HG02870 (cell line): Measurements from ENCODE around the gene TMEM258.

Experiments
- ATAC-seq: cut with Tn5 transposase; IDR thresholded peaks from one replicate; pipeline ENCODE4 v1.9.1; 2021; ENCODE audit warnings: mild to moderate bottlenecking, moderate library complexity; ENCODE audit not compliant: unreplicated experiment

The TMEM258 gene

DNA sequence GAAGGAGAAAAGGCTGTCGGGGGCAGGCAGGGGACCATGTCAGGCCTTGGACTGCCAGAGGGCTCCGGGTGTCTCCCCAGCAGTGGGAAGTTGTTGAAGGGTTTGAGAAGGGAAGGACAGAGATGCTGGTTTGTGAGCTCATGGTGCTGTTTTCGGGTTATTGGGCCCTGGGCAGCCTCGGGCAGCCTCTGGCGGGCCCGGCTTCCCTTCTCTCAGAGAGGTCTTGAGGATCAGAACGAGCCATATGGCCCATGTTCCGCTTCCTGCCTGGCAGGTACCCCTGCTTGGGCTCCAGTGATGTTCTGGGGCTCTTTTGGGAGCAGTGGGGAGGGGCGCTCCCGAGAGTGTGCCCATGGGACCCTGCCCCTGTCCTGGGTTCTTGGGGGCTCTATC is 30.2 kb downstream of the TMEM258 start:
- ATAC-seq = no peak

GRCh38 chr11:61761440-61762222 is 30.8 kb downstream of the TMEM258 start:
- ATAC-seq = no peak

DNA sequence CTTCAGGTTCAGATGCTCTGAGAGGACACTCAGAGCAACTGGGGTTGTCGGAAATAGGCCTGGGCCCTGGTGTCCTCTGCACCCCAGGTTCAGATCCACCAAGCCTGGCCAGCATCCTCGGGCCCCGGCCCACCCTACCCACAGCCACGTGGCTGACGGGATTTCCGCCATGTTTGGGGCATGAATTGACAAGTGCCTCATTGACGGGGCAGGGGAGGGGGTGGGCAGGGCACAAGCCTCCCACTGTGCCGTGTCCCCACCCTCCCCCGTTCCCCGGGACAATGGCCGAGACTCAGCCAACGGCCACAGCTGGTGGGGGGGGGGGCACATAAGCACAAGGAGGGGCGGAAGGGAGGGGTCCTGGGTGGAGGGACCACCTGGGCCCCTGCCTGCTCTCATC is 31.5 kb downstream of the TMEM258 start:
- ATAC-seq = no peak

DNA sequence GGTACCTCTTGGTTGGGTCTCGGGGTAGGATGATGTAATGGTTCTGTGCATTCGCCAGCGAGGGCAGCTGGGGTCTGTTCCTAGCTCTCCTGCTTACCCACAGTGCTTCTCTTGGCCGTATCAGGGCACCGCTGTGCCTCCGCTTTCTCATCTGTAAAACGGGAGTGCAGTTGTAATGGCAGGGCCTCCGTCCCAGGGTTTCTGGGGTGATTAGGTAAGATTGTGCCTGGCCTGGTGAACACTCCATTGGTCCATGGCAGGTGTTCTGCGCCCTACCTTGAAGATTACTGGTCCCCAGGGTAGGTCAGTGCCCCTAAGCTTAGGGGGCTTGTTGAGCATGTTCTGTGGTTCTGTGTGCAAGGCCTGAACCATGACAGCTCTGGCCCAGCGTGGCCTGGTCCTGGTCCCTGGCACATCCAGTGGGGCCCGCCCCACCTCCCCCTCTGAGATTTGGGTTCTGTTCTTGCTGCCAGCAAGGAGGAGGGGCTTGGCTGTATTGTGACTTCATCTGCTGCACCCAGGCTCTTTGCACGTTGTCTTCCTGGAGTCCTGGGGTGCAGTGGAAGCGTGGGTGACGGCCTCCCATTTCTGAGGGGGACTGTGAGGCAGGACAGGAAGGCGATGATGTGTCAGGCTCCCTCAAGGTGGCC is 35.1 kb downstream of the TMEM258 start:
- no peak for ATAC-seq

DNA sequence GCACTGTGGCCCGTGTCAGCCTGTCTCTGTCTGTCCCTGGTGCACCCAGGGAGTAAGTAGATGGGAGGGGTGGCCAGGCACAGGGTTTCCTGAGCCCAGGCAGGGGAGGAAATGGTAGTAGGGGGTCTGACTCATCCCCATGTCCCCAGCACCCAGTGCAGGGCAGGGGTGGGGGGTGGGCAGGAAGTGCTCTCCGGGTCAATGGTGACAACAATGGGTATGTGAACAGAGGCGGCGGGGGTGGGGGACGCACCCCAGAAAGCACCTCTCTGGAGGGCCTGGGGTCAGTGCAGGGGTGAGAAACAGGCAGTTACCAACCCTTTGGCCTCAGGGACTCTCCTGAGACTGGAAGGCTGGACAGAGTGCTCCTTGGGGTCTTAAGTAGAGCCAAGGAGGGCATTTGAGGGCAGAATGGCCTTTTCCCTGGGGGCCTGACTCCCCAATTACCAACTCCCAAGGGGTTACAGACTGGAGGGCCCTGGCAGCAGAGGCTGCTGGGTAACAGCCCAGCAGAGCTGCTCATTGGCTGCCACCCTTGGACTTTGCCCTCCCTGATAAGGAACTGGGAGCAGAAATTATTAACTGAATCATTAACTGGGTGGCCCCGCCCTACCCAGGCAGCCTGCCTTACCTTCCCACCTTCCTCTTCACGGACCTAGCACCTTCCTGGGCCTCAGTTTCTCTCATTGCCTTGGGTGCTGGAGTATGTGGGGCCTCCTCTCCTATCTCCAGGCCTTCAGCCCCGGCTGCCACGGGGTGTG is 35.8 kb downstream of the TMEM258 start:
- ATAC-seq = no peak

GRCh38 chr11:61756147-61756451 is 36.3 kb downstream of the TMEM258 start:
- ATAC-seq = no peak

GRCh38 chr11:61754534-61755482 is 37.6 kb downstream of the TMEM258 start:
- ATAC-seq = no peak

GRCh38 chr11:61753672-61754071 is 38.7 kb downstream of the TMEM258 start:
- no peak for ATAC-seq

- no peak for ATAC-seq
Observed at GRCh38 chr11:61752925-61753521, 39.4 kb downstream of the TMEM258 start.

DNA sequence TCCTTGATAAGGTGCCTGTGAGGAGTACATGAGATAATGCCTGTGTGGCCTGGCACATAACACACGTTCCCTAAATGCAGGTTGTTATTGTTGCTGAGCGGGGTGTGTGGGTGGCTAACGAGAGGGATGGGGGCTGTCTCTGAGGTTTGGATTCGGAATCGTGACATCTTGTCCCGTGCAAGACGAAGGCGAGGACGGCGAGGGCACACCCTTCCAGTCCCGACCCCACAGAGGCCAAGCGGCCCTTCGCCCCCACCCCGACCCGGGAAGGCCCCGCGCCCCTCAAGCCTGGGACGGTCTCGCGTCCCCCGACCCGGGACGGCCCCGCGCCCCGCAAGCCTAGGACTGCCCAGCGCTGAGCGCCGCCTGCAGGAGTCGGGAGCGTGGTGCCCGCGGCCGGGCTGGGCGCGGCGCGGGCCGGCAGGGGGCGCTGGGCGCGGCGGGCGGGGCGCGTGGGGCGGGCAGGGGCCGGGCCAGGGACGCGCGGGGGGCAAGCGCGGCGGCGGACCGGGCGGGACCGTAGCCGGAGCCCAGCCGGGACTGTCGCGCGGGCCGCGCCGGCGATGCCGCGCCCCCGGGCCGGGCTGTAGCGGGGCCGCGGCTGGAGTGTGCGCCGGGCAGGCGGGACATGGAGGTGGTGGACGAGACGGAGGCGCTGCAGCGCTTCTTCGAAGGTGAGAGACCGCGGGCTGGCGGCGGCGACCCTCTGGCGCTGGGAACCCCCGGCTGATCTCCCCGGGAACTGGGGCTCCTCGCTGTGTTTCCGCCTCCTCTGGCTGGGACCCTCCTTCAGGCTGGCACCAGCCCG is 40.1 kb downstream of the TMEM258 start, which contains the start of gene MYRF:
MYRF (plus strand) TSS at position 520 of the 808 bp plus-strand sequence; CDS start at position 629, 109 bp downstream.
- ATAC-seq = no peak

DNA sequence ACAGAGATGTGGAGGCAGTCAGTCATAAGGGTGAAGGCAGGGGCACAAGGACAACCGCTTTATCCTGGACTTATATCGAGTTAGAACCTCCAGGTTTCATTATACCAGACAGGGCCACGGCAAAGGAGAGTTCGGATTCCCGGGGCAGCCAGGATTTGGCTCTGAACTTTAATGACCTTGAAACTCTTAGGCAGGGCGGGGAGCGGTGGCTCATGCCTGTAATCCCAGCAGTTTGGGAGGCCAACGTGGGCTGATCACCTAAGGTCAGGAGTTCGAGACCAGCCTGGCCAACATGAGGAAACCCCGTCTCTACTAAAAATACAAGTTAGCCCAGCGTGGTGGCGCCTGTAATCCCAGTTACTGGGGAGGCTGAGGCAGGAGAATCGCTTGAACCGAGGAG is 41.0 kb downstream of the TMEM258 start:
- ATAC-seq = no peak

GRCh38 chr11:61750631-61751273 is 41.6 kb downstream of the TMEM258 start:
- no peak for ATAC-seq

DNA sequence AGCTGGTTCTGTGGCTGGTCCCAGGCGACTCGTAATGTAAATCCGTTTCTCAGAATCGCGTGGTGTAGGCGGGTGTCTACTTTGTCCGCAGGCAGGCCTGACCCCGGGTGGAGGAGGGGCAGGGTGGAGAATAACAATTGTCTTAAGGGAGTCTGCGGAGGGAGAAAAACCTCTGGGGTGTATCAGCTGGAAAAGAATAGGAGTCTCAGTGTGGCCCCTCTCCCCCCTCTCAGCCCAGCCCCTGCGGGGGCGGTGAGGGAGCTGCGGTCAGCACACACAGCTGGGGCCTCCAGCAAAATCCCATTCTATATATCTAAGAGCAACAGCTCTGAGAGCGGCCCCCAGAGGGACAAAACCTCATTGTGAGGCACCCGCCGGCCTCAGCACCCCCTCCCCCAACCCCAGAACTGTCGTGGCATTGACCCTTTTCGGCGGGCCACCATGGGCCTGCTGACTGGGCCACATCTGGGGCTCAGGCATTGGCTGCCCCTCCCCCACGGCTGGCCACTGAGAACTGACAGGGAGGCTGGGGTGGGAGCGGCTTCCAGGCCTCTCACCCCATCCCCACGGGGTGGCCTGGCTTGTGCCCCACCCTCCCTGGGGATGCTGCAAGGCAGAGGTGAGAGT is 42.7 kb downstream of the TMEM258 start:
- ATAC-seq = no peak

DNA sequence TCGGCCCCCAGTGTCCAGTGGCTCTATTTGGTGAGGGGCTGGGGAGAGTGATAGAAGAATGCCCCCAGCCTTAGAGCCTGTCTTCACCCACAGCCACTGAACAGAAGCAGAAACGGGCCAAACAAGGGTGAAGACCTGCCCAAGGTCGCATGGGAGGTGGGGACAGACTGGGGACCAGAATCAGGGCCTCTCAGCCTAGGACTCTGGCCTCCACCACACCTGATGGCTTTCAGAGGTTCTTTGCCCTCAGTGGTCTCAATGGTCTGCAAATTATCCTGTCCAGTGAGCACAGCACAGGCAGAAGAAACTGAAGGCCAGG is 44.5 kb downstream of the TMEM258 start:
- ATAC-seq = no peak

GRCh38 chr11:61747192-61747966 is 45.0 kb downstream of the TMEM258 start:
- no peak for ATAC-seq

DNA sequence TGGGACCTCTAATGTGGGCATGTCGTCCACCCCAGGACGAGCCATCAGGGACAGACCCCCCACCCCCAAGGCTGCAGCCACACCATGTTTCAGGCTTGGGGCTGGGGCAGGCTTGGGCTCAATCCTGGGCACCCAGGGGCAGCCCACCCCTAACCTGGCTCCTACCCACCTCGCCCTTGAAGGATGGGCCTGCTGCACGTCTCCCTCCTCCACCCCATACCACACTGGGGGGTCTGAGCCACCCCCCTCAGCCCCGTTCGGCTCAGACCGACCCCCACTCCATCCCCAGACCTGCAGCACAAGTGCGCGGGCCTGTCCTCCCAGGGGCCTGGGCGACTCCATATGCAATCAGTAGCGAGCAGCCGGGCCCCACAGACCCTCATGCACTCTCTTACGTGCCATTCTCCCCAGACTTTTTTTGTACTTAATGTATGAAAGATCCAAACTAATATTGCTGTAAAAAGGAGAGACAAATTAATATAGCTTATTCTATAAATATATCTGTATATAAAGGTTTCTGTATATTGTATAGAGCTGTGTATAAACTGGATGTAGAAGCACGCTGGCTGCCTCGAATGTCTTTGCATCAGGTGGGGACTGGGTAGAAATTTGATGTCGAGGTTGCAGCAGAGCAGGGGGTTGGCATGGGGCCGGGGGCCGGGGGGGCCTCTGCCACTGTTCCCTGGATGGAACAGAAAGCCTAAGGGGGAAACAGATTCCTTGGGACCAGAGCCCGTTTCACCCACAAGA is 45.8 kb downstream of the TMEM258 start:
- no peak for ATAC-seq

- no peak for ATAC-seq
Observed at GRCh38 chr11:61745781-61746441, 46.5 kb downstream of the TMEM258 start.
